AG09319 (cell line): ENCODE results near the gene VPS52.
"Not testable (repeated sequence)": the region's sequence is repeated elsewhere in the genome, so short reads cannot be mapped to it uniquely, and the experiment has no call there.

Experiments
- DNase-seq: peaks from one replicate; pipeline ENCODE4 v3.0.0-alpha.2; 2010; ENCODE audit warnings: low read depth; ENCODE audit errors: extremely low read depth
- CTCF ChIP-seq: IDR thresholded peaks from 2 replicates; pipeline ENCODE4 v1.5.1; 2011; ENCODE audit warnings: low read depth, mild to moderate bottlenecking, inconsistent platforms, low read length, moderate library complexity

The VPS52 gene

GRCh38 chr6:33277663-33278391 lies 6.2 kb upstream of the VPS52 start:
- DNase-seq = no peak
- no peak for TF ChIP-seq CTCF

GRCh38 chr6:33276864-33277662 lies 5.4 kb upstream of the VPS52 start, which contains the start of gene B3GALT4:
B3GALT4 (plus strand) TSS chr6:33277123; CDS start chr6:33277420, 297 bp downstream.
- no peak for DNase-seq

GRCh38 chr6:33276581-33276863 lies 4.8 kb upstream of the VPS52 start:
- no peak for DNase-seq
- no peak for TF ChIP-seq CTCF

More at GRCh38 chr6:33276864-33277662, 5.4 kb upstream of the VPS52 start, which contains the start of gene B3GALT4:
- peak; percentile 30 for TF ChIP-seq CTCF

DNA sequence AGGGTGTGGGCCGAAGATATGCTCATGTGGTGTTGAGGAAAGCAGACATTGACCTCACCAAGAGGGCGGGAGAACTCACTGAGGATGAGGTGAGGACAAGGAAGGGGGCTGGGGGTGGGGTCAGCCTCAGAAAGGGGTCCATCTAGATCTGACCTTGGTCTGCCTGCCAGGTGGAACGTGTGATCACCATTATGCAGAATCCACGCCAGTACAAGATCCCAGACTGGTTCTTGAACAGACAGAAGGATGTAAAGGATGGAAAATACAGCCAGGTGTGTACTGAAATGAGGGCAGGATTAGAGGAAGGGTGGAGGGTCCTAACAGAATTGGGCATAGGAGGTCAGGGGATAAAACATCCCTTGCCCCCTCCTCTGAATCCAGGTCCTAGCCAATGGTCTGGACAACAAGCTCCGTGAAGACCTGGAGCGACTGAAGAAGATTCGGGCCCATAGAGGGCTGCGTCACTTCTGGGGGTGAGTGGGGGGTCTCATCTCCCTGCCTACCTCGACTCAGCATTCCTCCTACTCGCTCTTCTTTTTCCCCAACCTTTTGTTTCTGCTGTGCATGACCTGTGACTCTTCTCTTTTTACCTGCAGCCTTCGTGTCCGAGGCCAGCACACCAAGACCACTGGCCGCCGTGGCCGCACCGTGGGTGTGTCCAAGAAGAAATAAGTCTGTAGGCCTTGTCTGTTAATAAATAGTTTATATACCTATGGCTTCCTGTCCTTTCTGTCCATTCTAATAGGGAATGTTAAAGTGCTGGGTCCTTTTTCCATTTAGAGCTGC lies 4.3 kb upstream of the VPS52 start:
- DNase-seq = not testable (repeated sequence)

GRCh38 chr6:33273924-33274902 lies 2.5 kb upstream of the VPS52 start:
- no peak for TF ChIP-seq CTCF
- DNase-seq = no peak

- no peak for TF ChIP-seq CTCF
- DNase-seq = no peak
Measured at GRCh38 chr6:33273129-33273923, 1.6 kb upstream of the VPS52 start.
